ENCODE data around the gene ECM2.
"Not testable (repeated sequence)": the region's sequence is repeated elsewhere in the genome, so short reads cannot be mapped to it uniquely, and the experiment has no call there.

ECM2 gene

GRCh38 chr9:92535940-92536850 is at the start of gene ECM2:
Gene ECM2 (minus strand): TSS chr9:92535990. CDS start chr9:92522866, 13,124 bp downstream.
- Histone ChIP-seq H3K9me3 (ENCODE audit: control insufficient read depth, low read length) (no peaks in the 10 kb centered on the region), H3K9ac (ENCODE audit: low read length) (peak within 1 kb of the TSS; percentile 43), H3K4me3 (ENCODE audit: low read length) (no peak within 1 kb of the TSS), H3K36me3 (ENCODE audit: control insufficient read depth, insufficient read depth, low read length) (no peaks in the 10 kb centered on the region), H3K4me1 (ENCODE audit: control insufficient read depth, insufficient read depth, low read length) (no peaks in the 10 kb centered on the region), H3K27me3 (ENCODE audit: control insufficient read depth, insufficient read depth, low read length) (no peaks in the 10 kb centered on the region)

DNA sequence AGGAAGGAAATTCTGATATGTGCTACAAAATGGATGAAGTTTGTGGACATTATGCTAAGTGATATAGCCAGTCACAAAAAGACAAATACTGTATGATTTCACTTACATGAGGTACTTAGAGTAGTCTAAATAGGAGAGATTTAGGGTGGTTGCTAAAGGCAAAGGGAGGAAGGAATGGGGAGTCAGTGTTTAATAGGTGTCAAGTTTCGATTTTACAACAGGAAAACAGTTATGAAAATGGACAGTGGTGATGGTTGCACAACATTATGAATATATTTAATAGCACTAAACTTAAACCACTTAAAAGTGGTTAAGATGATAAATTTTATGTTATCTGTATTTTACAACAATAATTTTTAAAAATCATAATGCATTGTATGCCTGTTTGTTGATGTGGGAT is 40.4 kb upstream of the ECM2 start:
- Histone ChIP-seq H3K4me1 (ENCODE audit: control insufficient read depth, insufficient read depth, low read length) (no peaks in the 10 kb centered on the region), H3K4me3 (ENCODE audit: low read length) (no peak overlapping the region), H3K9me3 (ENCODE audit: control insufficient read depth, low read length) (no peaks in the 10 kb centered on the region), H3K36me3 (ENCODE audit: control insufficient read depth, insufficient read depth, low read length) (no peaks in the 10 kb centered on the region), H3K27me3 (ENCODE audit: control insufficient read depth, insufficient read depth, low read length) (no peaks in the 10 kb centered on the region), H3K9ac (ENCODE audit: low read length) (no peak overlapping the region)

DNA sequence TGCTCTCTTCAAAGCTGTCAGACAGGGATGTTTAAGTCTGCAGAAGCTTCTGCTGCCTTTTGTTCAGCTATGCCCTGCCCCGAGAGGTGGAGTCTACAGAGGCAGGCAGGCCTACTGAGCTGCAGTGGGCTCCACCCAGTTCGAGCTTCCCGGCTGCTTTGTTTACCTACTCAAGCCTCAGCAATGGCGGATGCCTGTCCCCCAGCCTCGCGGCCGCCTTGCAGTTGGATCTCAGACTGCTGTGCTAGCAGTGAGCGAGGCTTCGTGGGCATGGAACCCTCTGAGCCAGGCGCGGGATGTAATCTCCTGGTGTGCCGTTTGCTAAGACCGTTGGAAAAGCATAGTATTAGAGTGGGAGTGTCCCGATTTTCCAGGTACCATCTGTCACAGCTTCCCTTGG is 37.8 kb upstream of the ECM2 start:
- not testable (repeated sequence) for H3K4me1 ChIP-seq (ENCODE audit: control insufficient read depth, insufficient read depth, low read length); H3K36me3 ChIP-seq (ENCODE audit: control insufficient read depth, insufficient read depth, low read length); H3K4me3 ChIP-seq (ENCODE audit: low read length); H3K9me3 ChIP-seq (ENCODE audit: control insufficient read depth, low read length); H3K27me3 ChIP-seq (ENCODE audit: control insufficient read depth, insufficient read depth, low read length); H3K9ac ChIP-seq (ENCODE audit: low read length)

- not testable (repeated sequence) for H3K9me3 ChIP-seq (ENCODE audit: control insufficient read depth, low read length); H3K9ac ChIP-seq (ENCODE audit: low read length); H3K27me3 ChIP-seq (ENCODE audit: control insufficient read depth, insufficient read depth, low read length); H3K36me3 ChIP-seq (ENCODE audit: control insufficient read depth, insufficient read depth, low read length); H3K4me3 ChIP-seq (ENCODE audit: low read length); H3K4me1 ChIP-seq (ENCODE audit: control insufficient read depth, insufficient read depth, low read length)
Measured at GRCh38 chr9:92571871-92572270, 36.1 kb upstream of the ECM2 start.

GRCh38 chr9:92564982-92565381 is 29.2 kb upstream of the ECM2 start:
- H3K4me3 ChIP-seq (ENCODE audit: low read length), result no peak overlapping the region
- no peaks in the 10 kb centered on the region for H3K9me3 ChIP-seq (ENCODE audit: control insufficient read depth, low read length)
- no peaks in the 10 kb centered on the region for H3K4me1 ChIP-seq (ENCODE audit: control insufficient read depth, insufficient read depth, low read length)
- no peak overlapping the region for H3K9ac ChIP-seq (ENCODE audit: low read length)
- H3K27me3 ChIP-seq (ENCODE audit: control insufficient read depth, insufficient read depth, low read length), result no peaks in the 10 kb centered on the region
- H3K36me3 ChIP-seq (ENCODE audit: control insufficient read depth, insufficient read depth, low read length), result no peaks in the 10 kb centered on the region

DNA sequence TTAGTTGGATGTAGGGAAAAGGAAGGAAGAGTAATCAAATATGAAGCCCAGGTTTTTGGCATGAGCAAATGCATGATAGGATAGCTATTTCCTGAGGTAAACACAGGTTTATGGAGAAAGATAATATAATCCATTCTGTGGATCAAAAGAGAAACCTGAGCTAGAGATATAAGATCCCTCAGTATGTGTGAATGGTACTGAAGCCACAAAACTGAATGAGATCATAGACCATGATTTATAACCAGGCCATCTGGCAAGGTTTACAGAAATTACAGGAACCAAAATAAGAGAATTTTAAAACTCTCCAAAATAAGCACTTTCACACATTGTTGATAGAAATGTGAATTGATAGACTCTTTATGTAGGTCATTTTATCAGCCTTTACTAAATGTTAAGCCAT is 28.7 kb upstream of the ECM2 start:
- H3K4me3 ChIP-seq (ENCODE audit: low read length), result no peak overlapping the region

DNA sequence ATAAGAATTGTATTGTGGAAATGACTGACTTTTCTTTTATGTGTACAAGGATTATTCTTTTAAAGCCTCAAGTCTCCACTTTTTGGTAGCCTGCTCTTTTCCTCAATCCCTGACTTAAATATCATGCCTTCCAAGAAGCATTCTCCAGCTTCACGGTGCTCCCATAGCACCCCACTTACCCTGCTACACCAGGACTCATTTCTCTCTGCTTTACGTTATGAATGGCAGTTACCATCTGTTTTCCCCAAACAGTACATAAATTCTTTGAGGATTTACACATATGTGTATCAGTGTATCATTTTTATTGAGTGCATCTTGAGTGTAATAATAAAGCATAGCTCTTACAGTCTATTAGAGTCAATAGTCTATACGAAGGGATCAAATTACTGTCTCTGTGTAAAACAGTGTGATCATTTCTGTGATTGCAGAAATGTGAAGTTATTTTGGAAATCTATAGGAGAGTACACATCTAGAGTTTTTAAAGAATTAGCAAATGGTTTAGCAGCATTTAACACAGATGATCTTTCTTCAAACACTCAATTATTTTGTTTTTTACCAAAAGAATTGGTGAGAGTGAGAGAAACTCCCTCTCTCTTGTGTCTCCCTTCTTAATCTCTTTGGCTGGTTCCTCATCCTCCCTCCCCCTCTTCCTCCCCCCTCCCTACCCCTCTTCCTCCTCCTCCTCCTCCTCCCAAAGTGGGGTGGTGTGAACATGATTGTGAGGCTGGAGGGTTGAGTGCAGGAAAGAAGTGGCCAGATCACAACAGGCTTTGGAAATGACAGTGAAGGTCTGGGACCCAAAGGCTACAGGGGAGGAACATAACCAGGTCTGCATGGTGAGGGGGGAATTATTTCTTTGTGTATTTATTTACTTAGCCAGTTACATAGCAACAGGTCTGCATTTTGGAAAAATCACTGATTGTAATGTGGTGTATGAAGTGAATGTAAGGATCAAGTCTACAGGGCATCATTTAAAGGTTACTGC is 27.6 kb upstream of the ECM2 start:
- Histone ChIP-seq H3K9ac (ENCODE audit: low read length) (no peak overlapping the region), H3K27me3 (ENCODE audit: control insufficient read depth, insufficient read depth, low read length) (no peaks in the 10 kb centered on the region)

More for the DNA sequence above, 28.7 kb upstream of the ECM2 start:
- Histone ChIP-seq H3K27me3 (ENCODE audit: control insufficient read depth, insufficient read depth, low read length) (no peaks in the 10 kb centered on the region), H3K9me3 (ENCODE audit: control insufficient read depth, low read length) (no peaks in the 10 kb centered on the region), H3K4me1 (ENCODE audit: control insufficient read depth, insufficient read depth, low read length) (no peaks in the 10 kb centered on the region), H3K9ac (ENCODE audit: low read length) (no peak overlapping the region), H3K36me3 (ENCODE audit: control insufficient read depth, insufficient read depth, low read length) (no peaks in the 10 kb centered on the region)

DNA sequence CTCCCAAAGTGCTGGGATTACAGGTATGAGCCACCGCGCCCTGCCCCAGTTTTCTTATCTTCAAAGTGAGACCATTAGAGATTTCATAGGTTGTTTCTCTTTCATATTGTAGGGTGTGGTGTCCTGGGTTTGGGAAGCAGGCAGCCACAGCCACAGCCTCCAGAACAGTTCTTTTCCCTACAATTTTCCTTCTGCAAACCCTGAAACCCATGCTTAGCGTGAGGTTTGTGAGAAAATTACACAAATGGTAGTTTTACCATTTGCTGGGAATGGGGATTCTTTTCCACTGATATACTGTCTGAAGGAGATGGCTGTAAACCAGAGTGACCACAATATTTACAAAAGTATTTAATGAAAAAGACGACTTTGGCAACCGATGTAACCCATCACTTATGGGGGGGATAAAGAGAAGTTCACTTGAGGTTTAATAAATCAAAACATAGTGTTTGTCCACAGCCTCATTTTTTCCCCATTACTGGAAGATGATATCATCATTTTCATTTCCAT is 26.7 kb upstream of the ECM2 start:
- no peak overlapping the region for H3K4me3 ChIP-seq (ENCODE audit: low read length)
- H3K9ac ChIP-seq (ENCODE audit: low read length), result no peak overlapping the region

More for the DNA sequence above, 27.6 kb upstream of the ECM2 start:
- H3K4me1 ChIP-seq (ENCODE audit: control insufficient read depth, insufficient read depth, low read length), result no peaks in the 10 kb centered on the region
- no peaks in the 10 kb centered on the region for H3K9me3 ChIP-seq (ENCODE audit: control insufficient read depth, low read length)
- no peak overlapping the region for H3K4me3 ChIP-seq (ENCODE audit: low read length)
- no peaks in the 10 kb centered on the region for H3K36me3 ChIP-seq (ENCODE audit: control insufficient read depth, insufficient read depth, low read length)

GRCh38 chr9:92561374-92562330 is 25.9 kb upstream of the ECM2 start:
- Histone ChIP-seq H3K4me1 (ENCODE audit: control insufficient read depth, insufficient read depth, low read length) (no peaks in the 10 kb centered on the region), H3K36me3 (ENCODE audit: control insufficient read depth, insufficient read depth, low read length) (no peaks in the 10 kb centered on the region), H3K9me3 (ENCODE audit: control insufficient read depth, low read length) (no peaks in the 10 kb centered on the region), H3K9ac (ENCODE audit: low read length) (no peak overlapping the region), H3K4me3 (ENCODE audit: low read length) (no peak overlapping the region), H3K27me3 (ENCODE audit: control insufficient read depth, insufficient read depth, low read length) (no peaks in the 10 kb centered on the region)

More for the DNA sequence above, 26.7 kb upstream of the ECM2 start:
- Histone ChIP-seq H3K4me1 (ENCODE audit: control insufficient read depth, insufficient read depth, low read length) (no peaks in the 10 kb centered on the region), H3K27me3 (ENCODE audit: control insufficient read depth, insufficient read depth, low read length) (no peaks in the 10 kb centered on the region), H3K36me3 (ENCODE audit: control insufficient read depth, insufficient read depth, low read length) (no peaks in the 10 kb centered on the region), H3K9me3 (ENCODE audit: control insufficient read depth, low read length) (no peaks in the 10 kb centered on the region)

DNA sequence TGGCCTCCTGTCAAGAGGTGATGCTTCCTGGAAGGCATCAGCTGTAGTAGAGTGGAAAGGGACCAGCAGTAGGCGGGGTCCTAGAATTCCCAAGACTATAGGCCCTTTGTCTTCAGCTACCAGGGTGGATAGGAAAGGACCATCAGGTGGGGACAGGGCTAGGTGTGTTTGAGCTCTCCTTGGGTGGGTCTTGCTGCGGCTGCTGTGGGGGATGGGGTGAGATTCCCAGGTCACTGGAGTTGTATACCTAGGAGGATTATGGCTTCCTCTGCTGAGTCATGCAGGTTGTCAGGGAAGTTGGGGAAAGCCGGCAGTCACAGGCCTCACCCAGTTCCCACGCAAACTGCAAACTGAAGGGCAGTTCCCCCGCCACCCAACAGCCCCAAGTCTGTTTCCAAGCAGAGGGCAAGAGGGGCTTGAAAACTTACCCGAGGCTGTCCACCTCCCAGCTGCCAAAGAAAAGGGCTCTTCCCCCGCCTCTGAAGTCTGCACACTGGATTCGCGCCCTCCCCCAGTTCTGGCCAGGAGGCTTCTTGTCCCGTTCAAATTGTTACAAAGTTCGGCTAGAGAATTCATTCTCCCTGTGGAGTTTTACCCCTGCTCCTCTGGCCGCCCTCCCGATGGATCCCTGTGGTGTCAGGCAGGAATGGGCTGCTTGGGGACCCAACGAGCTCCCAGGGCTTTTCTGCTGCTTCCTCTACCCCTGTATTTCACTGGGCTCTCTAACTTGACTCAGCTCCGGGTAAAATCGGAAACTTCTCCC is 23.0 kb upstream of the ECM2 start:
- Histone ChIP-seq H3K4me3 (ENCODE audit: low read length) (no peak overlapping the region), H3K9ac (ENCODE audit: low read length) (no peak overlapping the region), H3K4me1 (ENCODE audit: control insufficient read depth, insufficient read depth, low read length) (no peaks in the 10 kb centered on the region), H3K9me3 (ENCODE audit: control insufficient read depth, low read length) (no peaks in the 10 kb centered on the region), H3K27me3 (ENCODE audit: control insufficient read depth, insufficient read depth, low read length) (no peaks in the 10 kb centered on the region), H3K36me3 (ENCODE audit: control insufficient read depth, insufficient read depth, low read length) (no peaks in the 10 kb centered on the region)

DNA sequence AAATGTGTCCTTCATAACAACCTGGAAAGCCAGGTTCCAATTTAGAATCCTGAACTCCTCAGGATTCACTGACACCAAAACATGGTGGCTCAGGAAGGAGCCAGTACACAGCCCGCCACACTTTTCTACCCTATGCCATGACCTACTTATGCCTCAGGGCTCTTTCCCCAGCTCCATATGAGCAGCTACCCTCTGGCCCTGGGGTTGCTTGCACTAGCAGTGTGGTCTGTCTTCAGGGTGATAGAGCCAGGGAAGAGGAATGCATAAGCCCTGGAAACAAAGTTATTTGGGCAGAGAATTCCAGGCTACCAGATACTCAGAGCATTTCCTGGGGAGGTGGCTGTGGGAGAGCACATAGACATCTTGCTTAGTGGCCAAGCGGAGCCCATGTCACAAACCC is 15.0 kb upstream of the ECM2 start:
- Histone ChIP-seq H3K4me1 (ENCODE audit: control insufficient read depth, insufficient read depth, low read length) (no peaks in the 10 kb centered on the region), H3K9me3 (ENCODE audit: control insufficient read depth, low read length) (no peaks in the 10 kb centered on the region), H3K9ac (ENCODE audit: low read length) (no peak overlapping the region), H3K36me3 (ENCODE audit: control insufficient read depth, insufficient read depth, low read length) (no peaks in the 10 kb centered on the region), H3K4me3 (ENCODE audit: low read length) (no peak overlapping the region), H3K27me3 (ENCODE audit: control insufficient read depth, insufficient read depth, low read length) (no peaks in the 10 kb centered on the region)

All from mucosa of stomach (tissue), 1 donor.